NCI-H510A treated with DMSO at 0.1 percent for 48 hours (cell line): ENCODE results near the gene EIF2S2.

ENCODE experiments used
- DNase-seq: peaks from one replicate; lab custom pipeline; 2025; lab: John Stamatoyannopoulos, UW

The EIF2S2 gene

GRCh38 chr20:34120213-34120612 is 8.2 kb upstream of the EIF2S2 start:
- DNase-seq = no peak

- DNase-seq = no peak
Measured at GRCh38 chr20:34115232-34115631, 3.2 kb upstream of the EIF2S2 start.

GRCh38 chr20:34114809-34115208 is 2.8 kb upstream of the EIF2S2 start:
- no peak for DNase-seq

GRCh38 chr20:34112600-34113101 is 608 bp upstream of the EIF2S2 start:
- DNase-seq = peak; percentile 73

GRCh38 chr20:34110745-34111641 is 1.1 kb downstream of the EIF2S2 start:
- DNase-seq = no peak

DNA sequence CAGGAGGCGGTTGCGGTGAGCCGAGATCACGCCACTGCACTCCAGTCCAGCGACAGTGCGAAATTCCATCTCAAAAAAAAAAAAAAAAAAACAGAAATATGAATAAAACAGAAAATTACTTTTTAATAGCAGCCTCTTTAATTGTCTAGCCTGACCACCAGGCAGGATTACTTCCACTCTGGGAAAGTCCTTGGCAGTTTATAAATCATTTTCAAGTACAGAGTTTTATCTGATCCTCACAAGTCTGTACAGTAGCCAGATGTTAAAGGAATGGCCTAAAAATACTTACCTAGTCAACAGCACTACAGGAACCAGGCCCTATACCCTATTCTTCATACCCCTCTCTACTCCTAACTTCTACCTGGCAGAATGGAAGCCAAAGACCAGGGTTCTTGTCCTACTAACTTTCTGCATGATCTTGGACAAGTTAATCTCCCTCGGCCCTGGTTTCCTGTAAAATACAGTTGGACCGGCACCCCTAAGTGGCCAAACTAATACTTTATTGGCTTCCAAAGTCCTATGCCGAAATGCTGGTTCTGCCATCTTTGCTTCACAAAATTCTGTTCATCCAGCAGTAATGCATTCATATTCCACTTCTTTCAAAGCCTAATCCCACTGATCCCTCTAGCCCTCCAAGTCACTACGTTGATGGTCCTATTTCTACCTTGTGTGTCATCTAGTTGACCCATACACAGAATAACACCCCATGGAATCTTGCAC is 1.9 kb downstream of the EIF2S2 start:
- DNase-seq = no peak

DNA sequence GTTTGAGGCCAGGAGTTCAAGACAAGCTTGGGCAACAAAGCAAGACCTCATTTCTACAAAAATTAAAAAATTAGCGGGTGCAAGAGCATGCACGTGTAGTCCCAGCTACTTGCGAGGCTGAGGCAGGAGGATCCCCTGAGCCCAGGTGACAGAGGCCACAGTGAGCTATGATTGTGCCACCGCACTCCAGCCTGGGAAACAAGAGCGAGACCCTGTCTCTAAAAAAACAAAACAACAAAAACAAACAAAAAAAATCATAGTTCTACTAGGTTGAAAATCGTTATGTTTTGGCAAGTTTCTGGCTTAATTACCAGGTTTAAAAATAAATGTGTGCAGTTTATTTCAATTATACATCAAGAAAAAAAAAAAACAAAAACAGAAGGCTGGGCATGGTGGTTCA is 2.6 kb downstream of the EIF2S2 start:
- DNase-seq = no peak

DNA sequence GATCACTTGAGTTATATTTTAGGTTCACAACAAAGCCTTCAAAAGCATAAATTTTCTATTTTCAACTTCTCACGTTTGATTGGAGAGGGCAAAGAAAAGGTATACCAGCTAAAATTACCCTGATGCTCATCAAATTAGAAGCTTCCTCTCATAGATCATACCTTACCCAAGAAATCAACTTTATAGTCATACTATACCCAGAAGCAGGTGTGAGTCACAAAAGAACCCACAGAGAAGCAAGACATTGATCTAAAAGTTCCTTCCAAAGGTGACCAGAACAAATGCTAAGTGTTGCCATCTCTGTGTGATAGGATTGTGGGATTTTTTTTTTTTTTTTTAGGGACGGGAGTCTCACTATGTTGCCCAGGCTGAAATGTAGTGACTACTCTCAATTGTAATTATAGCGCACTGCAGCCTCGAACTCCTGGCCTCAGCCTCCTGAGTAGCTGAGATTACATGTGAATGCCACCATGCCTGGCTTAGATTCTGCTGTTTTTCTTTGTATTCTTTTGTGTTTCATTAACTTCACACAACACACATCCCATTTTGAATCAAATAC is 3.3 kb downstream of the EIF2S2 start:
- DNase-seq = no peak

- no peak for DNase-seq
Measured at GRCh38 chr20:34105978-34106675, 5.9 kb downstream of the EIF2S2 start.

DNA sequence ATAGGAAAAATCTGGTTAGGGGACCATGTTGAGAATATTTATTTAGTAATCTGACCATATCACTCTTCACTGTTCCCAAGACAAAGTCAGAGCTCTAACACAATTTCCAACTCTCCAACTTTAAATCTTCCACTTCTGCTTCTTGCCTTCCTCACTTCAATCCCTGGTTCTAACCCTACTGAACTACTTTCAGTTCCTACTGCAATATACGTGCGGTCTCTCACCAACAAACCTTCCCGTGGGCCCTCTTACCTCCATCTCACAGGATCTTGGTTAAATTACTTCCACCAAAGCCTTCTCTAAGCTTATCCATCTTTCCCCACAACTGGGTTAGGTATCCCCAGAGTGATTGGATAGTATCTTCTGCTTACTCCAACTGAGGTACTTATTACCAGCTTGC is 8.0 kb downstream of the EIF2S2 start:
- no peak for DNase-seq

- no peak for DNase-seq
Measured at GRCh38 chr20:34102342-34102741, 9.7 kb downstream of the EIF2S2 start.

DNA sequence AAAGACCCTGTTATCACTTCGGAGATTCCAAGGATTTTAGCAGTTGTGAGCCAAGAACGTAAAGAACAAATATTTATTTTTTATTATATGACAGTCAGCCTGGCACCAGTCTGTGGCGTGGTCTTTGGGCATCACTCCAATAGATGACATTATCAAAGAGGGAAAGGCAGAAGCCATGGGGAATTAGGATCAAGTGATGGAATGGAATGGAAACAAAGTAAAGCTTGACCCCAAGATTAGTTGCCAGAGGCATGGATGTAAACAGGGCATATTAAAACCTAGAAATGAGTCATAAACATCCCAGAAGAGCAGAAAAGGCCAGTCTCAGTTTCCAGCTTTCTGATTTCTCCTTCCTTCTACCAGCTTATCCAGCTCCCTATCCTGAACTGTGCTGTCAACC is 11.5 kb downstream of the EIF2S2 start:
- DNase-seq = no peak

- no peak for DNase-seq
Measured at GRCh38 chr20:34099675-34100074, 12.4 kb downstream of the EIF2S2 start.

DNA sequence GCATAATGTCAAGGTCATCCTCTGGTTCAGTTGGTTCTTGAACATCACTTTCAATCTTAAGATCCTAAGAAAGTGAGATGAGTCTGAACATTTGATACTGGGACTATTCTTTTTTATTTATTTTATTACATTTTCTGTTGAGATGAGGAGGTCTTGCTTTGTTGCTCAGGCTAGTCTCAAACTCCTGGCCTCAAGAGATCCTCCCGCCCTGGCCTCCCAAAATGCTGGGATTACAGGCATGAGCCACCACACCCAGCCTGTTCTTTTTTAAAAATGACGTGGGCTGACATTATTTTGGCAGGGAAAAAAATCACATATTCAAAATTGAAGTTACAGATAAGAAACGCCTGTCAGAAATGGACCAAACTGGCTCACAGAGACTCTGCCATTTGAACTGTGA is 13.5 kb downstream of the EIF2S2 start:
- no peak for DNase-seq

- no peak for DNase-seq
Measured at GRCh38 chr20:34096699-34097444, 15.2 kb downstream of the EIF2S2 start.

DNA sequence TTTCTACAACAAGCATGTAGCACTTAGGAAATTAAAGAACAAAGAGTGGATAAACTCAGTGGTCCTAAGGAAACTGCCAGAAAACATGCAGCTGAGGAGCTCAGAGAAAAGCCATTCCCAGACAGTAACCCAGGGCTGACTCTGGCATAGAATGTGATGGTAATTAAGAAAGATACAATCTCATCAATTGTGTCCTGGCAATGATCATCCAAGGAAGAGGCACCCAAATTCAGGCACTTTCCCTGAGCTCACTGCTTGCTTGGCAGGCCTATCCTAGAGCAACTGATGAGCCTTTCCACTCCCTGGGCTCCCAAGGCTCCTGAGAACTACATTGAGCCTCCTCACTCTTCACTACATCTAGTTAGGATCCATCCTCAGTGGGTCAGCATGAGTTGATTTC is 16.2 kb downstream of the EIF2S2 start:
- no peak for DNase-seq

DNA sequence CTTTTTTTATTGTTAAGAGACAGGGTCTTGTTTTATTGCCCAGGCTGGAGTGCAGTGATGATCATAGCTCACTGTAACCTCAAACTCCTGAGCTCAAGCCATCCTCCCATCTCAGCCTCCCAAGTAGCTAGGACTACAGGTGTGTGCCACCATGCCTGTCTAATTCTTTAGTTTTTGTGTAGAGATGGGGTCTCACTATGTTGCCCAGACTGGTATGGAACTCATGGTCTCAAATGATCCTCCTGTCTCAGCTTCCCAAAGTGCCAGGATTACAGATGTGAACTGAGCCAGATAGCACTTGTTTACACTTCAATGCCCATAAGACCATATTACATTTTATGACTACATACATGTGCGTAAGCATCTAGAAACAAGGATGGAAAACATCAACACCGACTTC is 18.1 kb downstream of the EIF2S2 start:
- no peak for DNase-seq

DNA sequence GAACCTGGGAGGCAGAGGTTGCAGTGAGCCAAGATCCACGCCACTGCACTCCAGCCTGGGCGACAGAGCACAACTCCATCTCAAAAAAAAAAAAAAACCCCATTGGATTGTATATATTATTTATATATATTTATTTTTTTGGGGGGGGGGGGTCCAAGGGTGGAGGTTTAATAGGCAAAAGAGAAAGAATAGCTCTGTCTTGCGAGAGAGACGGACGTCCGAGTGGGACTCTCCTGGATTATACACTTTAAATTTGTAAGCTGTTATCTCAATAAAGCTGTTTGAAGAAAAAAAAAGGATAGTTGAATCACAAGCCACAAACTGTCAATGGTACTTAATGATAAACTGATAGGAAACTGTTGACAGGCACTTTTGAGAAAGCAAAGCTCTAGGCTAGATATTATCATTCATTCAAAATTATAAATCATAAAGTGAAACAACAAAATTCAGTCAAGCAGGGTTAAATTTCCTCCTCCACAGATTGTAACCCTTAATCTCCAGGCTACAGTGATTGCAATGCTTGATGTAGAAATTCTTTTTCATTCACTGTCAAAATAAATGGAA is 20.3 kb downstream of the EIF2S2 start:
- no peak for DNase-seq

- DNase-seq = no peak
Measured at GRCh38 chr20:34090645-34091044, 21.4 kb downstream of the EIF2S2 start.

- DNase-seq = peak; percentile 58
Measured at GRCh38 chr20:34089655-34090345, 22.2 kb downstream of the EIF2S2 start.

- no peak for DNase-seq
Measured at GRCh38 chr20:34089175-34089479, 22.9 kb downstream of the EIF2S2 start.
